T-helper 2 cell treated with Interferon-gamma antibody and Interleukin-4, amounts not matched to agents 5 μg/mL and 100 μg/mL, for 36 hours (primary cell): ENCODE measurements around the gene ZNF462.
"Not testable (repeated sequence)": the region's sequence is repeated elsewhere in the genome, so short reads cannot be mapped to it uniquely, and the experiment has no call there.

Experiments
- DNase-seq: peaks from one replicate; pipeline ENCODE4 v3.0.0; 2021; ENCODE audit warnings: low spot score
- H3K27ac Mint-ChIP-seq: one replicate; pipeline ENCODE4 v1.8.0; 2021; ENCODE audit warnings: mild to moderate bottlenecking, mixed read lengths
- H3K27me3 Mint-ChIP-seq: one replicate; pipeline ENCODE4 v1.8.0; 2021; ENCODE audit warnings: low read depth, mixed read lengths
- H3K36me3 Mint-ChIP-seq: one replicate; pipeline ENCODE4 v1.8.0; 2021; ENCODE audit warnings: low read depth, mixed read lengths
- H3K4me1 Mint-ChIP-seq: one replicate; pipeline ENCODE4 v1.8.0; 2021; ENCODE audit warnings: low read depth, mixed read lengths
- H3K4me3 Mint-ChIP-seq: one replicate; pipeline ENCODE4 v1.8.0; 2022; ENCODE audit warnings: mild to moderate bottlenecking, moderate library complexity, mixed read lengths
- H3K9me3 Mint-ChIP-seq: one replicate; pipeline ENCODE4 v1.8.0; 2021; ENCODE audit warnings: mixed read lengths

The ZNF462 gene

GRCh38 chr9:106980551-106981101 lies 117.7 kb downstream of the ZNF462 start:
- Mint-ChIP-seq H3K27ac (no peak overlapping the region), H3K27me3 (no peaks in the 10 kb centered on the region), H3K9me3 (no peaks in the 10 kb centered on the region), H3K4me1 (no peaks in the 10 kb centered on the region), H3K4me3 (no peak overlapping the region), H3K36me3 (no peaks in the 10 kb centered on the region)
- no peak for DNase-seq

GRCh38 chr9:106981396-106982287 lies 118.7 kb downstream of the ZNF462 start:
- DNase-seq, result no peak
- Mint-ChIP-seq H3K36me3 (no peaks in the 10 kb centered on the region), H3K4me1 (no peaks in the 10 kb centered on the region), H3K4me3 (no peak overlapping the region), H3K9me3 (no peaks in the 10 kb centered on the region), H3K27ac (no peak overlapping the region), H3K27me3 (no peaks in the 10 kb centered on the region)

DNA sequence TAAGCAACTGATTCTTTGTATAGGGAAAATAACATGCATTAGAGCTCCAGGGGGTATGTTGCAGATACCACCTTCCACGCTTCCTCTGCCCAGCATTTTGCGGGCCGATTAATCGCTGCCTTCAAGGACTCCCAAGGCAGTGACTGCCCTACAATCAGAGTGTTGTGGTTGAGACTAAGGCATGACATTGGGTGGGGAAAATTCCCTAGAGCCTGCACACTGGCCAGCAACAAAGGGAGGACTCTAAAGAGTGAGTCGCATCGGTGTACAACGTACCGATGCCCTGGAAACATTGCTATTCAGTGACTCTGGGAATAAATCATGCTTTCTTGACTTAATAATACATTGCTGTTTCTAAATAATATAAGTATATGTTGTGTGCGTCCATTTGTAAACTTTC lies 119.7 kb downstream of the ZNF462 start:
- Mint-ChIP-seq H3K27ac (no peak overlapping the region), H3K4me1 (no peaks in the 10 kb centered on the region), H3K36me3 (no peaks in the 10 kb centered on the region), H3K27me3 (no peaks in the 10 kb centered on the region), H3K4me3 (no peak overlapping the region), H3K9me3 (no peaks in the 10 kb centered on the region)
- no peak for DNase-seq

DNA sequence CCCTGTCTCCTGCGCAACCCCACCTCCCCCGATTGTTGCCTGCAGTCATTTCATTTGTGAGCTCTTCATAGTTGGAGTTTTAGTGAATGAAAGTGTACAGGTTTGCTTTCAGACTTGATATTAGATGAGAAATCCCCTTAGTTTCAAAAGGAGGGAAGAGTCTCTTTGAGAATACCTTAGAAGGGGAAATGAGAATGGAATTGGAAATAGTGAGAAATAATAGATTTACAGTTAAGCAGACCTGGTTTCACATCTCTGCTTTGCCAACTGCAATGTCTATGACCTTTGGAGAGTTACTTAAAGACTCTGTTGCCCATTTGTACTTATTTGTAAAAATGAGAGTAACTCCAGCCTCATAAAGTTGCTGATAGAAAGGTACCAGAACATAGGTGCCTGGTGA lies 120.4 kb downstream of the ZNF462 start:
- Mint-ChIP-seq H3K9me3 (no peaks in the 10 kb centered on the region), H3K27me3 (no peaks in the 10 kb centered on the region), H3K4me1 (no peaks in the 10 kb centered on the region), H3K4me3 (no peak overlapping the region), H3K27ac (no peak overlapping the region), H3K36me3 (no peaks in the 10 kb centered on the region)
- no peak for DNase-seq

DNA sequence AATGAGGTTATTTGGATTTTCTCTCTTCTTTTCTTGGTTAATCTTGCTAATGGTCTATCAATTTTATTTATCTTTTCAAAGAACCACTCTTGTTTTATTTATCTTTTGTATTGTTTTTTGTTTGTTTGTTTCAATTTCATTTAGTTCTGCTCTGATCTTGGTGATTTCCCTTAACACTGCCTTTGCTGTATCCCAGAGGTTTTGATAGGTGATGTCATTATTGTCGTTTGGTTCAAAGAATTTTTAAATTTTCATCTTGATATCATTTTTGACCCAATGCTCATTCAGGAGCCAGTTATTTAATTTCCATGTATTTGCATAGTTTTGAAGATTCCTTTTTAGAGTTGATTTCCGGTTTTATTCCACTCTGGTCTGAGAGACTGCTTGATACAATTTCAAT lies 126.9 kb downstream of the ZNF462 start:
- not testable (repeated sequence) for H3K27me3 Mint-ChIP-seq, H3K36me3 Mint-ChIP-seq

DNA sequence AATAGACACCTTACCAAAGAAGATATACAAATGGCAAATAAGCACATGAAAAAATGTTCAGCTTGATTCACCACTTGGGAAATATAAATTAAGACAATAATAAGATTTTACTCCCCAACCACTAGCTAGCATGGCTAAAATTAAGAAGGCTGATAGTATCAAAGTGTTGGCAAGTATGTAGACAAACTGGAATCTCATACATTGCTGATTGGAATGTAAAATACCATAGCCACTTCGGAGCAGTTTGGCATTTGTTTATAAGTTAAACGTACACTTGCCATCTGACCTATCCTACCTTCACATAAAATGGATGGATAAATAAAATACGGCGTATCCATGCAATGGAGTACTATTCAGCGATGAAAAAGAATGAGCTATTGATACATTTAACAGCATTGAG lies 129.2 kb downstream of the ZNF462 start:
- Mint-ChIP-seq H3K4me1 (no peaks in the 10 kb centered on the region), H3K4me3 (no peak overlapping the region), H3K9me3 (peaks cover 5% of the 10 kb centered on the region), H3K27ac (no peak overlapping the region), H3K36me3 (no peaks in the 10 kb centered on the region), H3K27me3 (no peaks in the 10 kb centered on the region)
- no peak for DNase-seq

More for the DNA sequence above, 126.9 kb downstream of the ZNF462 start:
- not testable (repeated sequence) for H3K4me1 Mint-ChIP-seq, H3K9me3 Mint-ChIP-seq, H3K27ac Mint-ChIP-seq, H3K4me3 Mint-ChIP-seq, DNase-seq

GRCh38 chr9:106993603-106994002 lies 130.6 kb downstream of the ZNF462 start:
- Mint-ChIP-seq H3K36me3 (no peaks in the 10 kb centered on the region), H3K27ac (no peak overlapping the region), H3K4me3 (no peak overlapping the region), H3K27me3 (no peaks in the 10 kb centered on the region), H3K4me1 (no peaks in the 10 kb centered on the region), H3K9me3 (peaks cover 5% of the 10 kb centered on the region)
- no peak for DNase-seq

DNA sequence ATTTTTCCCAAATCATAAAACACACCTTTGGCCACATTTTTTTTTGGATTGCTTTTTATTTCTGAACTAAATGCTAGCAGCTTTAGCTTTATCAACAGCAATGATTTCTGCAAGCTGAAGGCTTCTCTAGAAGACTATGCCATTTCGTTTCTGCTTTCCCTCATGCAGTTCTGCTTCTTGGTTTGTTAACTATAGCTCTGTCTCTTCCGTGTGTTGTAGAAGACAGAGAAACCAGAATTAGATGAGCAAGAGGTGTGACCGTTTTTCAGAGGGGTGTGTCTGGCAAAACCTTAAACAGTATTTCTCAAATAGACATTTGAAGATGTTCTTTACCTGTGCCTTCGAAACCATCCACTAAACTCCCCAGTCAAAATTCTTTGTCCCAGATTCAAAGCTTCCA lies 131.5 kb downstream of the ZNF462 start:
- H3K4me3 Mint-ChIP-seq, result no peak overlapping the region
- peaks cover 5% of the 10 kb centered on the region for H3K9me3 Mint-ChIP-seq
- DNase-seq, result no peak
- H3K4me1 Mint-ChIP-seq, result no peaks in the 10 kb centered on the region
- no peak overlapping the region for H3K27ac Mint-ChIP-seq
- H3K27me3 Mint-ChIP-seq, result no peaks in the 10 kb centered on the region
- no peaks in the 10 kb centered on the region for H3K36me3 Mint-ChIP-seq

DNA sequence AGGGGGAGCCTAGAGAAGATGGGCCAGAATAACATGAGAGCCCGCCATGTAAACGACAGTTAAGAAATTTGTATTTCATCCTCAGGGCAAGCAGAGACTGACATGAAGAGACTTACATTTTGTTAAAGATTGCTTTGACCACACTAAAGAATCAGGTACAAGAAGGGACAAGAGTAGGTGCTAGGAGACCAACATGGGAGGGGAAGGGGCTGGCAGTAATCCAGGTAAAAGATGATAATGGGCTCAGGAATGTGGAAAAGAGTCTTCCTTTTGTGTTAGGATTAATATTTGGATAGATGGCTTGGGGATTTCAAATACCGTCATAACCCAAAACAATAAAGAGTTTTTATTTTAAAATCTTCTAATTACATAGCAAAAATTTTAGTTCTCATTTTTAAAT lies 137.3 kb downstream of the ZNF462 start:
- Mint-ChIP-seq H3K9me3 (peaks cover 5% of the 10 kb centered on the region), H3K4me1 (no peaks in the 10 kb centered on the region), H3K36me3 (no peaks in the 10 kb centered on the region), H3K4me3 (no peak overlapping the region), H3K27me3 (no peaks in the 10 kb centered on the region), H3K27ac (no peak overlapping the region)
- no peak for DNase-seq

DNA sequence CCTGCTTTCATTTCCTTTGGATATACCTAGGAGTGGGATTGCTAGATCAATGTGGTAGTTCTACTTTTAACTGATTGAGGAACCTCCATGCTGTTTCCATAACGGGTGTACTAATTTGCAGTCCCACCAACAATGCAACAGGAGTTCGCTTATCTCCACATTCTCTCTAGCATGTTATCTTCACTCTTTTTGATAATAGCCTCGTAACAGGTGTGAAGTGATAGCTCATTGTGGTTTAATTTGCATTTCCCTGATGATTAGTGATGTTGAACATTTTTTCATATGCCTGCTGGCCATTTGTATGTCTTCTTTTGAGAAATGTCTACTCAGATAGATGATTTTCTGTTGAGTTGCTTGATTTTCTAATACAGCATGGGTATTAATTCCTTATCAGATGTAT lies 142.2 kb downstream of the ZNF462 start:
- Mint-ChIP-seq H3K4me1 (no peaks in the 10 kb centered on the region), H3K27ac (no peak overlapping the region), H3K27me3 (no peaks in the 10 kb centered on the region), H3K36me3 (no peaks in the 10 kb centered on the region), H3K4me3 (no peak overlapping the region), H3K9me3 (no peaks in the 10 kb centered on the region)
- no peak for DNase-seq

DNA sequence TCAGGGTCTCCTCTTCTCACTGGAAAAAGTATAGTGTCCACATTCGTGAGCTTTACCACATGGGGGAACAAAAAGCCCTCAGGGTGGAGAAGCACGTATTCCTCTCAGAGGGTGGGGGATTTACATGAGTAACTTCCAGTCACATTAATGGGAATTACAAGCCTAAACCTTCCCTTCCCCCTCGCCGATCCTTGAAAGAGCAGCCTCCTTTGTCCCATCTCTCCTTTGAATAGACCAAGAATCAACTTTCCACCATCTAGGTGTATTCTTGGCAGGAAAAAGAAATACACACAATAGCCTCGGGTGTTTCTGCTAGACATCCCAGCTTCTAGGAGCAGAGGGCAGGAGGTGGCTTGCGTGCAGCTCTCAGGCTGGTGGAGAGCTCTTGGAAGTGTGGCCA lies 144.4 kb downstream of the ZNF462 start:
- Mint-ChIP-seq H3K4me3 (no peak overlapping the region), H3K27ac (no peak overlapping the region)

DNA sequence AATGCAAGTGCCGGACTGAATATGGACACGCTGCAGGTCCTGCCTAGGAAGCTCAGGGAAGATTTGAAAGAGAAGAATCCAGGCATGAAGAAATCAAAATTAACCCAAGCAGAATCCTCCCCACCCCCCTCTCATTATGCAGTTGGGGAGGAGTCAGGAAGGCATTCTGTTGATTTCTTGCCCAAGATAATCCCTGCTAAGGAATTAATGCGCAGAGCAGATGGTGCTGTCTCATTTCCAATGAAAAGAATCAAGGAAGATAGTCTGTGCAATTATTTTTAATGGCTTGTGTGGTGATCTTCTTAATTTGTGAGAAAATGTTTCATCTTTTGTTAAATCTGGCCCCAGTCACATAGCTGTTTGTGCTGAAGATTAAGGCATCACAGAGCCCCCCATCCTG lies 145.0 kb downstream of the ZNF462 start:
- Mint-ChIP-seq H3K4me1 (no peaks in the 10 kb centered on the region), H3K27ac (no peak overlapping the region), H3K27me3 (no peaks in the 10 kb centered on the region), H3K4me3 (no peak overlapping the region), H3K9me3 (no peaks in the 10 kb centered on the region), H3K36me3 (no peaks in the 10 kb centered on the region)
- DNase-seq, result no peak

More for the DNA sequence above, 144.4 kb downstream of the ZNF462 start:
- Mint-ChIP-seq H3K9me3 (no peaks in the 10 kb centered on the region), H3K36me3 (no peaks in the 10 kb centered on the region), H3K27me3 (no peaks in the 10 kb centered on the region), H3K4me1 (no peaks in the 10 kb centered on the region)
- no peak for DNase-seq

DNA sequence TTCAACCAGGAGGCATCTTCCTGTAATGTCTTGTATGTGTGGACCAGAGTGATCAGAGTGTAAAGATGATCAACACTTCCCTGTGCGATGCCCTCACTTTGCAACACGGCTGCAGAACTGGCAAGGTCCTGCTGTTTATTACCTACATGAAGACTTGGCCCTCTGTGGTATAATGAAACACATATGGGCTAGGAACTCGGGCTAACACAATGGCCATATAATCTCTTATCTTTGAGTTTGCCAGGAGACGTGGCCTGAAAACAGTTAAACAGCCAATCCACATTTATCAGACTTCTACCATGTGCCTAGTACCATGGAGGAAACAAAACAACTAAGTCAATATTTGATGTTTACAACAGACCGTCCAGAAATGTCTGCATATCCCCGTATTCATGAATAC lies 145.5 kb downstream of the ZNF462 start:
- no peak for DNase-seq
- no peaks in the 10 kb centered on the region for H3K9me3 Mint-ChIP-seq
- H3K4me3 Mint-ChIP-seq, result no peak overlapping the region
- no peaks in the 10 kb centered on the region for H3K4me1 Mint-ChIP-seq
- no peak overlapping the region for H3K27ac Mint-ChIP-seq
- H3K27me3 Mint-ChIP-seq, result no peaks in the 10 kb centered on the region
- H3K36me3 Mint-ChIP-seq, result no peaks in the 10 kb centered on the region

- DNase-seq, result no peak
- no peak overlapping the region for H3K27ac Mint-ChIP-seq
- H3K36me3 Mint-ChIP-seq, result no peaks in the 10 kb centered on the region
- H3K4me3 Mint-ChIP-seq, result no peak overlapping the region
- peaks cover 5% of the 10 kb centered on the region for H3K9me3 Mint-ChIP-seq
- H3K4me1 Mint-ChIP-seq, result no peaks in the 10 kb centered on the region
- no peaks in the 10 kb centered on the region for H3K27me3 Mint-ChIP-seq
Observed at GRCh38 chr9:107016383-107016782, 153.4 kb downstream of the ZNF462 start.
